Breast epithelium (tissue), 4 donors: ENCODE data around the gene CHCHD6. TPM values are rescaled to one million over a fixed set of nuclear protein-coding genes. Genes with fewer than 3 reads are reported as not detected.
A peak's percentile ranks its signal among the peaks of the same experiment; 100 is the strongest.

Experiments
- DNase-seq, 2 donors: peaks; one replicate each; pipeline ENCODE4 v3.0.0-alpha.2; 2019; ENCODE audit warnings: low spot score in 2 of 2
- H3K27ac ChIP-seq, 2 donors: fragments of 200-600 bp; sonication (generic) in 1 of 2; one replicate each; pipeline ENCODE4 v1.5.1; 2016 to 2019; ENCODE audit warnings: mild to moderate bottlenecking in 1 of 2
- H3K27me3 ChIP-seq, 2 donors: fragments of 200-600 bp; sonication (generic) in 1 of 2; one replicate each; pipeline versions ENCODE4 v1.5.1 to v1.6.0; 2017 to 2019; ENCODE audit warnings: control low read depth in 1 of 2, mild to moderate bottlenecking in 1 of 2
- H3K36me3 ChIP-seq: fragments of 200-600 bp; one replicate; pipeline ENCODE4 v1.5.1; 2019
- H3K4me1 ChIP-seq, 2 donors: fragments of 200-600 bp; sonication (generic); one replicate each; pipeline ENCODE4 v1.5.1; 2016 to 2019; ENCODE audit warnings: control low read depth in 1 of 2
- H3K4me3 ChIP-seq, 3 donors: fragments of 200-600 bp; sonication (generic); 1 replicate in 2 of 3; 2 replicates in 1 of 3; pipeline ENCODE4 v1.5.1; 2016 to 2019; ENCODE audit warnings: mild to moderate bottlenecking in 3 of 3, moderate library complexity in 2 of 3
- H3K9me3 ChIP-seq, 2 donors: fragments of 200-600 bp; sonication (generic) in 1 of 2; one replicate each; pipeline ENCODE4 v1.5.1; 2016 to 2019; ENCODE audit warnings: control low read depth in 1 of 2
- POLR2A ChIP-seq: fragments of 450-650 bp; IDR thresholded peaks from one replicate; pipeline ENCODE4 v1.6.1; 2016; ENCODE audit warnings: antibody characterized with exemption, mild to moderate bottlenecking, moderate library complexity
- POLR2AphosphoS5 ChIP-seq, 3 donors: sonication (generic); formaldehyde crosslinking; IDR thresholded peaks; one replicate each; pipeline ENCODE4 v1.6.1; 2017; ENCODE audit warnings: antibody characterized with exemption in 3 of 3
- intact Hi-C: fragments of 100-400 bp; cut with DNase I; formaldehyde crosslinking; loops from one replicate; pipeline ENCODE4 v1.15.1; 2023; ENCODE audit warnings: low total_unique reads
- total RNA-seq, 3 donors: library from RNA; depleted of rRNA; stranded (reverse); fragments of >200 nt; gene quantifications; one replicate each; pipeline ENCODE4 v1.1.0, GENCODE V29; 2016
- TF ChIP-seq, protein P1 (sequence below), 3 donors: fragments of 450-650 bp; IDR thresholded peaks; one replicate each; pipeline ENCODE4 v1.5.1; 2016 to 2017; ENCODE audit warnings: antibody characterized with exemption in 3 of 3, mild to moderate bottlenecking in 3 of 3, moderate library complexity in 3 of 3

The CHCHD6 gene
- total RNA-seq, 3 donors from 2014 or later, result 12.2 to 21.2 (median 19.3) TPM

DNA sequence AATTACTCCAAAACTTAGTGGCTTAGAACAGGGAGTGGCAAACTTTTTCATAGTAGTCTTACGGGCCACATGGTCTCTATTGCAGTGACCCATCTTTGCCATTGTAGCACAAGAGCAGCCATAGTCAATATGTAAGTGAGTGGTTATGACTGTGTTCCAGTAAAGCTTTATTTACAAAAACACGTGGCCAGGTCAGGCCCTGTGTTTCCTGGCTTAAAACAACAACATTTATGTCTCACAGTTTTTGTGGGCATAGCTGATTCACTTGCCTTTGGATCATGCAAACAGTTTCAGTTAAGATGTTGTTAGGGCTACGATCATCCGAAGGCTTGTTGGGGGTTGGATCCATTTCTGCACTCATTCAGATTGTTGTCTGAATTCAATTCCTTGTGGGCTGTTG lies 103.8 kb downstream of the CHCHD6 start:
- Histone ChIP-seq H3K36me3 (no peaks in the 10 kb centered on the region), H3K27ac (no peak overlapping the region), H3K4me3 (no peak overlapping the region), H3K27me3 (no peaks in the 10 kb centered on the region), H3K4me1 (no peaks in the 10 kb centered on the region), H3K9me3 (peaks cover 0 to 5% of the 10 kb centered on the region in 2 donors)
- no peak for DNase-seq
- TF ChIP-seq POLR2A, result no peak
- TF ChIP-seq POLR2AphosphoS5 (IDR thresholded peaks at IDR 0.05), result no peak
- TF ChIP-seq, protein P1, sequence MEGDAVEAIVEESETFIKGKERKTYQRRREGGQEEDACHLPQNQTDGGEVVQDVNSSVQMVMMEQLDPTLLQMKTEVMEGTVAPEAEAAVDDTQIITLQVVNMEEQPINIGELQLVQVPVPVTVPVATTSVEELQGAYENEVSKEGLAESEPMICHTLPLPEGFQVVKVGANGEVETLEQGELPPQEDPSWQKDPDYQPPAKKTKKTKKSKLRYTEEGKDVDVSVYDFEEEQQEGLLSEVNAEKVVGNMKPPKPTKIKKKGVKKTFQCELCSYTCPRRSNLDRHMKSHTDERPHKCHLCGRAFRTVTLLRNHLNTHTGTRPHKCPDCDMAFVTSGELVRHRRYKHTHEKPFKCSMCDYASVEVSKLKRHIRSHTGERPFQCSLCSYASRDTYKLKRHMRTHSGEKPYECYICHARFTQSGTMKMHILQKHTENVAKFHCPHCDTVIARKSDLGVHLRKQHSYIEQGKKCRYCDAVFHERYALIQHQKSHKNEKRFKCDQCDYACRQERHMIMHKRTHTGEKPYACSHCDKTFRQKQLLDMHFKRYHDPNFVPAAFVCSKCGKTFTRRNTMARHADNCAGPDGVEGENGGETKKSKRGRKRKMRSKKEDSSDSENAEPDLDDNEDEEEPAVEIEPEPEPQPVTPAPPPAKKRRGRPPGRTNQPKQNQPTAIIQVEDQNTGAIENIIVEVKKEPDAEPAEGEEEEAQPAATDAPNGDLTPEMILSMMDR (IDR thresholded peaks at IDR 0.05), result no peak
- intact Hi-C loops, result no loop called here

DNA sequence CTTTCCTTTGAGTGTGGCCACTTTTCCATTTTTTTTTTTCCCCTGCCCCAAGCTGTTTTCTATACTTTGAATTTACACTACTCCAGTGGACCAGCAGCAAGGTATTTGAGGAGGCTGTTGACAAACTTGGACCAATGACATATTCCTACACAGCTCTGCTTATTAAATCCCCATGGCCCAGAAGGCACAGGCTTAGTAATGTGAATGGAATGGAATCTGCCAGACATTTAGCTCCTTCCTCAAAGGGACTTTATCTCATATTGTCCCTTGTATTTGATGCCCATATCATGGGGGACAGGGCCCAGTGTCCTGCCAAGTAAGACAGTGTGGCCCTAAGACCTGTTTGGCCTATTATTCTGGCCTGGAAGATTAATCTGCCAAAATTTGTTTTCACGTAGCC lies 107.5 kb downstream of the CHCHD6 start:
- no peaks in the 10 kb centered on the region for H3K27me3 ChIP-seq
- H3K27ac ChIP-seq, result peak overlapping the region in 1 of 2 donors; percentile 16
- H3K36me3 ChIP-seq, result no peaks in the 10 kb centered on the region
- H3K4me3 ChIP-seq, result no peak overlapping the region
- no peaks in the 10 kb centered on the region for H3K4me1 ChIP-seq
- intact Hi-C loops, result no loop called here
- TF ChIP-seq POLR2AphosphoS5 (IDR thresholded peaks at IDR 0.05) (no peak), POLR2A (no peak)
- TF ChIP-seq, protein P1 (IDR thresholded peaks at IDR 0.05), result no peak
- DNase-seq, result no peak
- peaks cover 0 to 5% of the 10 kb centered on the region in 2 donors for H3K9me3 ChIP-seq

DNA sequence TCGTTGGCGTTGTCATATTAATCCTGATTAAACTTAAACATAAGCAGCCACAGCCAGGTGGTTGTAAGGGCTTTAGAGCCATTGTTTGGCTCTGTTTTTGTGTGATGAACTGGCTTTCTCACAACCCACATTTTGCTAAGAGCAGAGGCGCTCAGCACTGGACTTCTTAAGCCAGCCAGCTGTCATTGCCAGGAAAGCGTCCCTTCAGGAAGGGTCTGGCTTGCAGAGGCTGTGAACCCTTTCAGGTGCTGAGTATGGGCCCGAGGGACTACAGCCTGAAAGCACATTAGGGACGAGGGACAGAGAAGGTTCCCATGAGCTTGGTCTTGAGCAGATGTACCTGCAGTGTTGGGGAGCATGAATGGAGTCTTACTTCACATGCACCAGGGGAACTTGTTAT lies 112.3 kb downstream of the CHCHD6 start:
- Histone ChIP-seq H3K4me1 (no peaks in the 10 kb centered on the region), H3K9me3 (no peaks in the 10 kb centered on the region), H3K27ac (no peak overlapping the region), H3K36me3 (no peaks in the 10 kb centered on the region), H3K27me3 (no peaks in the 10 kb centered on the region), H3K4me3 (no peak overlapping the region)
- intact Hi-C loops, result no loop called here
- no peak for DNase-seq
- no peak for TF ChIP-seq POLR2AphosphoS5 (IDR thresholded peaks at IDR 0.05)
- no peak for TF ChIP-seq POLR2A
- TF ChIP-seq, protein P1 (IDR thresholded peaks at IDR 0.05), result no peak

DNA sequence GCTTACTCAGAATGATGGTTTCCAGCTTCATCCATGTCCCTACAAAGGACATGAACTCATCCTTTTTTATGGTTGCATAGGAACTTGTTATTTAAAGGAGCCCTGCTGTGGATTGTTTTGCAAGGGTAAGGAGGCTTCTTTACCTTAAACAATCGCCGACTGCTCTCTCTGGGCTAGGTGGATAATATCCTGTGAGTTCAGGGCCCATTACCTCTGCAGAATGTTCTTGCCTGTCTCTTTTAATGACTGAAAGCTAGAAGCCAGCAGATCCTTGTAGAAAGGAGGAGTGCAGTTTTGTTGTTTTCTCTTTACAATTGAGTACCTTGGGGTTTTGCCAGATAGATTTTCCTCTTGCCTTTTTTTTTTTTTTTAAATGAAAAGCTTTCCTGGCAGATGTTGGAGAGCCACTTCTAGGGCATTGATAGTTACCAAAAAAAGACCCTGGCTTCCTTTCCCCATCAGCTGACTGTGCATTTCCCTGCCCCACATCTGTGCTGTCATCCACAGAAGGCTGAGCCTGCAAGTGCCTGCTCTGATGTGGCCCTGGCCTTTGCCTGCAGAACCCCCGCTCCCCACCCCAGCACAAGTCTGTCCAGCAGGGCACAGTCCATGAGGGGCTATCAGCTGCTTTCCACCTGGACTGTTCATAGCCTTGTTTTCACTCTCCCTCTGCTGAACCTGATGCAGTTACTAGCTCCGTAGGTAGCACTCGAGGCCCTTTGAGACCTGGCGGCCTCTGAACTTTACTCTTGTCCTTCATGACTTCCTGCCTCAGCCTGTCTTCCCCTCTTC lies 113.1 kb downstream of the CHCHD6 start:
- Histone ChIP-seq H3K4me3 (no peak overlapping the region), H3K36me3 (no peaks in the 10 kb centered on the region), H3K4me1 (no peaks in the 10 kb centered on the region), H3K27me3 (no peaks in the 10 kb centered on the region), H3K27ac (no peak overlapping the region), H3K9me3 (no peaks in the 10 kb centered on the region)
- intact Hi-C loops, result no loop called here
- no peak for DNase-seq
- TF ChIP-seq POLR2AphosphoS5 (IDR thresholded peaks at IDR 0.05) (no peak), POLR2A (no peak)
- TF ChIP-seq, protein P1 (IDR thresholded peaks at IDR 0.05), result no peak

DNA sequence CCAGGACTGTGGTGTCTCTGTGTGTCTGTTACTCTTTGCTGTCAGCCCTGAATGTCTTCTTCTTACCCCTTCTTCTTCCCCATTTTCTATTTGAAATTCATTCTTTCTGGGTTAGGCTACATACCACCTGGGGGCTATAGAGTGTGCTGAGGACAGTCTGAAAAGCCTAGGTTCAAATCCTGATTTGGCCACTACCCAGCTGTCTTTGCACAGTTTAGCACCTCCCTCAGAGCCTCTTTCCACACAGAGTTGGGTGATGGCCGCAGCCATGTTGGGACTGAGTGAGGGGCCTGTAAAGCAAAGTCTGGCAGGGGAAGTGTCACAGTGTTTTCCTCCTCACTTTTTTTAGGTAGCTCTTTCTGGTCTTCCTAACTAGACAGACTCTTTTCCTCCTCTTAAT lies 113.7 kb downstream of the CHCHD6 start:
- intact Hi-C loops, result no loop called here
- no peak overlapping the region for H3K27ac ChIP-seq
- no peak overlapping the region for H3K4me3 ChIP-seq
- no peaks in the 10 kb centered on the region for H3K9me3 ChIP-seq
- H3K27me3 ChIP-seq, result no peaks in the 10 kb centered on the region
- no peaks in the 10 kb centered on the region for H3K36me3 ChIP-seq
- TF ChIP-seq POLR2A (no peak), POLR2AphosphoS5 (IDR thresholded peaks at IDR 0.05) (no peak)
- TF ChIP-seq, protein P1 (IDR thresholded peaks at IDR 0.05), result no peak
- no peak for DNase-seq
- no peaks in the 10 kb centered on the region for H3K4me1 ChIP-seq
